K562 (cell line): ENCODE data around the gene ITSN1. TPM values are rescaled to one million over a fixed set of nuclear protein-coding genes. Genes with fewer than 3 reads are reported as not detected.

Source experiments
- ATF7 ChIP-seq: fragments of 450-650 bp; IDR thresholded peaks from 2 replicates; pipeline ENCODE4 v1.7.1; 2014; ENCODE audit warnings: mild to moderate bottlenecking, moderate library complexity
- CBFA2T3 ChIP-seq: fragments of 450-650 bp; IDR thresholded peaks from 2 replicates; pipeline ENCODE4 v1.6.1; 2017
- CC2D1A ChIP-seq: fragments of 450-650 bp; IDR thresholded peaks from 2 replicates; pipeline ENCODE4 v1.6.1; 2017; ENCODE audit warnings: mild to moderate bottlenecking
- EP400 ChIP-seq: fragments of 450-650 bp; IDR thresholded peaks from 2 replicates; pipeline ENCODE4 v1.6.1; 2017; ENCODE audit warnings: antibody characterized with exemption, mild to moderate bottlenecking, moderate library complexity
- HOMEZ ChIP-seq: fragments of 250-450 bp; sonication (Bioruptor Pico); IDR thresholded peaks from 2 replicates; pipeline ENCODE4 v1.4.0; 2020; ENCODE audit warnings: mild to moderate bottlenecking, moderate library complexity
- JUND ChIP-seq, 2 experiments: IDR thresholded peaks; 2 replicates in 1 of 2; 3 replicates in 1 of 2; pipeline ENCODE4 v1.6.1; 2011; ENCODE audit warnings: borderline replicate concordance in 2 of 2, low read depth in 2 of 2, low read length in 2 of 2, improper control_type of control experiment in 1 of 2, missing biosample characterization in 1 of 2, missing genetic modification characterization in 1 of 2, missing genetic modification reagents in 1 of 2
- NR1H2 ChIP-seq: sonication (generic); formaldehyde crosslinking; IDR thresholded peaks from 2 replicates; pipeline ENCODE4 v1.4.0; 2020; ENCODE audit warnings: mild to moderate bottlenecking, missing genetic modification reagents
- PKNOX1 ChIP-seq: fragments of 450-650 bp; IDR thresholded peaks from 2 replicates; pipeline ENCODE4 v1.6.1; 2016
- PRMT5 ChIP-seq: sonication (generic); formaldehyde crosslinking; IDR thresholded peaks from 2 replicates; pipeline ENCODE4 v1.5.0; 2020; ENCODE audit warnings: missing genetic modification reagents
- SMAD4 ChIP-seq: fragments of 250-450 bp; sonication (Bioruptor Pico); conservative IDR thresholded peaks from 2 replicates; pipeline ENCODE4 v1.8.0; 2021; ENCODE audit warnings: inconsistent platforms, mild to moderate bottlenecking, moderate library complexity
- SMARCC2 ChIP-seq: fragments of 450-650 bp; IDR thresholded peaks from 2 replicates; pipeline ENCODE4 v1.6.1; 2017; ENCODE audit warnings: antibody characterized with exemption, moderate library complexity, mild to moderate bottlenecking, low read depth
- SRSF3 ChIP-seq: fragments of 200-400 bp; formaldehyde crosslinking; IDR thresholded peaks from 2 replicates; pipeline ENCODE4 v1.6.1; 2016; ENCODE audit warnings: mild to moderate bottlenecking, low read length, moderate library complexity; ENCODE audit not compliant: insufficient read depth
- TAL1 ChIP-seq: fragments of 450-650 bp; IDR thresholded peaks from 2 replicates; pipeline ENCODE4 v1.6.1; 2016; ENCODE audit warnings: mild to moderate bottlenecking
- TSC22D4 ChIP-seq: fragments of 450-650 bp; IDR thresholded peaks from 2 replicates; pipeline ENCODE4 v1.6.1; 2016; ENCODE audit warnings: missing genetic modification characterization, missing biosample characterization, control low read depth
- ZFP1 ChIP-seq: fragments of 450-650 bp; formaldehyde crosslinking; IDR thresholded peaks from 2 replicates; pipeline ENCODE4 v1.4.0; 2020; ENCODE audit warnings: mild to moderate bottlenecking, mixed read lengths
- ZNF165 ChIP-seq: fragments of 250-450 bp; sonication (Bioruptor Pico); IDR thresholded peaks from 2 replicates; pipeline ENCODE4 v1.4.0; 2020; ENCODE audit warnings: borderline replicate concordance
- ZNF318 ChIP-seq, 2 experiments: fragments of 450-650 bp; IDR thresholded peaks; 2 replicates each; pipeline ENCODE4 v1.6.1; 2016; ENCODE audit warnings: mild to moderate bottlenecking in 2 of 2, borderline replicate concordance in 1 of 2, low read depth in 1 of 2, moderate library complexity in 1 of 2
- polyA plus RNA-seq, 8 experiments: library from polyadenylated mRNA; depleted of rRNA in 4 of 8; stranded (reverse) in 5 of 8; unstranded in 3 of 8; fragments of >200 nt; fragmentation: Nextera tagmentation in 2 of 8; fragmentation: Illumina TruSeq in 1 of 8; extraction: Ambion mirVana in 2 of 8; extraction: Trizol in 1 of 8; gene quantifications; 2 replicates each; pipeline versions ENCODE4 v1.2.1 to v1.2.3, GENCODE V29; 2011 to 2014; ENCODE audit warnings: inconsistent platforms in 1 of 8, missing spikeins in 1 of 8
- total RNA-seq, 7 experiments: library from RNA; depleted of rRNA in 6 of 7; stranded (reverse); fragments of >200 nt in 6 of 7; fragmentation: Illumina TruSeq in 2 of 7; extraction: Trizol in 2 of 7; gene quantifications; 2 replicates each; pipeline versions ENCODE4 v1.2.1 to v1.2.3, GENCODE V29; 2011 to 2021; ENCODE audit warnings: low replicate concordance in 1 of 7

Gene ITSN1
- total and polyA plus RNA-seq, 9 of the 15 experiments (the other 6 are each of a cell fraction or from before 2014, with no cell fraction given) = 1.1 to 12.6 (median 4.8) TPM

GRCh38 chr21:33817663-33818451, 175.6 kb downstream of the ITSN1 start (continued):
- TF ChIP-seq HOMEZ (CRISPR knock-in tag) = no peak
- TF ChIP-seq ZNF318 (IDR thresholded peaks at IDR 0.05; ENCODE audit: borderline replicate concordance in 1 of 2, low read depth in 1 of 2) = no peak
- TF ChIP-seq ZFP1 (CRISPR knock-in tag) = no peak
- no peak for TF ChIP-seq CC2D1A
- TF ChIP-seq ATF7 = peak; percentile 89
- no peak for TF ChIP-seq NR1H2 (CRISPR knock-in tag)
- TF ChIP-seq TSC22D4 (tag) = no peak
- no peak; the same call in 1 of the 2 replicates for TF ChIP-seq JUND (IDR thresholded peaks at IDR 0.05; ENCODE audit: borderline replicate concordance, low read depth, low read length)
- TF ChIP-seq JUND (tag; IDR thresholded peaks at IDR 0.05; ENCODE audit: borderline replicate concordance, low read depth, low read length) = peak; percentile 84
- no peak for TF ChIP-seq ZNF165 (CRISPR knock-in tag)
- no peak for TF ChIP-seq PKNOX1
- no peak for TF ChIP-seq PRMT5 (CRISPR knock-in tag)
- TF ChIP-seq SMAD4 (CRISPR knock-in tag) = peak; percentile 68
- TF ChIP-seq SMARCC2 = 0 out of 2 replicates have a peak, but pooled peaks have one; percentile 26
- TF ChIP-seq EP400 = peak; percentile 29; the same call in 1 of the 2 replicates
- TF ChIP-seq CBFA2T3 = peak; percentile 63
- TF ChIP-seq SRSF3 = no peak
- TF ChIP-seq TAL1 = peak; percentile 20; the same call in 1 of the 2 replicates
